Heart left ventricle (tissue), 16 donors: ENCODE data around the gene TSPAN32. TPM values are rescaled to one million over a fixed set of nuclear protein-coding genes. Genes with fewer than 3 reads are reported as not detected.

Experiments used
- ATAC-seq, 4 donors: fragments of 200-7000 bp; cut with Tn5 transposase; one replicate each; pipeline ENCODE4 v1.9.1; 2020 to 2022; ENCODE audit warnings: moderate library complexity in 4 of 4, mild to moderate bottlenecking in 3 of 4, moderate number of reproducible peaks in 1 of 4
- DNase-seq, 5 donors: peaks; one replicate each; pipeline ENCODE4 v3.0.0-alpha.2; 2020
- H3K27ac ChIP-seq, 12 donors: fragments of 200-600 bp; sonication (generic) in 4 of 12; one replicate each; pipeline versions ENCODE4 v1.5.0 to v1.8.0; 2016 to 2022; ENCODE audit warnings: mild to moderate bottlenecking in 2 of 12
- H3K27me3 ChIP-seq, 9 donors: fragments of 200-600 bp; sonication (generic) in 2 of 9; one replicate each; pipeline versions ENCODE4 v1.5.1 to v1.8.0; 2016 to 2022; ENCODE audit warnings: mild to moderate bottlenecking in 3 of 9
- H3K36me3 ChIP-seq, 9 donors: fragments of 200-600 bp; sonication (generic) in 2 of 9; one replicate each; pipeline versions ENCODE4 v1.5.0 to v1.8.0; 2018 to 2022; ENCODE audit warnings: mild to moderate bottlenecking in 2 of 9
- H3K4me1 ChIP-seq, 12 donors: fragments of 200-600 bp; sonication (generic) in 4 of 12; one replicate each; pipeline versions ENCODE4 v1.5.0 to v1.8.0; 2016 to 2022; ENCODE audit warnings: mild to moderate bottlenecking in 3 of 12
- H3K4me3 ChIP-seq, 12 donors: fragments of 200-600 bp; sonication (generic) in 4 of 12; one replicate each; pipeline versions ENCODE4 v1.5.0 to v1.8.0; 2017 to 2022; ENCODE audit warnings: mild to moderate bottlenecking in 9 of 12, moderate library complexity in 4 of 12
- H3K9me3 ChIP-seq, 12 donors: fragments of 200-600 bp; sonication (generic) in 4 of 12; one replicate each; pipeline versions ENCODE4 v1.5.0 to v1.8.0; 2016 to 2022; ENCODE audit warnings: mild to moderate bottlenecking in 1 of 12
- CTCF ChIP-seq, 12 donors: fragments of 200-600 bp; sonication (generic) in 4 of 12; IDR thresholded peaks; one replicate each; pipeline versions ENCODE4 v1.5.0 to v1.8.0; 2018 to 2022; ENCODE audit warnings: antibody characterized with exemption in 12 of 12, mild to moderate bottlenecking in 5 of 12
- POLR2A ChIP-seq, 2 donors: fragments of 450-650 bp; IDR thresholded peaks; one replicate each; pipeline ENCODE4 v1.6.1; 2017; ENCODE audit warnings: antibody characterized with exemption in 2 of 2, mild to moderate bottlenecking in 2 of 2, moderate library complexity in 2 of 2
- WGBS, 4 donors: extraction: QIAGEN DNeasy Blood & Tissue Kit in 2 of 4; methylation state at CpG; one replicate each; pipeline versions ENCODE4 v1.1.5 to v1.1.7; 2013 to 2018; 5-methylcytosine and 5-hydroxymethylcytosine counted together
- intact Hi-C, 10 donors: fragments of 100-400 bp; cut with DNase I; formaldehyde crosslinking; loops; one replicate each; pipeline versions ENCODE4 v1.11.1 to v1.14.2; 2022
- polyA plus RNA-seq, 2 donors: library from polyadenylated mRNA; stranded (reverse); fragments of 200-250 nt; gene quantifications; one replicate each; pipeline ENCODE4 v1.2.3, GENCODE V29; 2013
- total RNA-seq, 9 donors: library from RNA; depleted of rRNA in 2 of 9; stranded (reverse); fragments of >200 nt in 2 of 9; fragmentation: NEBNext Ultra II Directional in 3 of 9; extraction: Animal tissue kit (Norgen Biotek cat#: 25700) in 3 of 9; gene quantifications; one replicate each; pipeline versions ENCODE4 v1.1.0 to v1.2.4, GENCODE V29; 2016 to 2023
- donor health status: ischemic (EF 13 %, LVEDD 7.1; RV severe dilation, severe dysfunction).
- donor health status: healthy with polysubstance abuse.
- donor health status: DM: no; HTN: yes; CAD: no.
- donor health status: DM: no; HTN: no; CAD: no.
- donor health status: ischemic (EF 25% LVEDD 6.9; RV normal size, moderate dysfunction).
- donor health status: ischemic (EF 25% LVEDD 5.7; RV mildly dilated, moderate dysfunction).
- donor health status: healthy.
- donor health status: DM: yes; HTN: yes; CAD: no.
- donor health status: ischemic (EF 35%, LVEDD 5.7; RV mildly dilated, moderate dysfunction).
- donor health status: nonischemic (EF 11% LVEDD 7.7; RV severe dilation, severe dysfunction).
- donor health status: DM: yes; HTN: yes; CAD: no.
- donor health status: PGD.
- donor health status: ischemic (EF 29% LVEDD 5.4; RV normal size, mild dysfunction).
- donor health status: nonischemic (EF 23%, LVEDD 6.1; RV moderate dilation, normal function).

The TSPAN32 gene
- total and polyA plus RNA-seq, 11 donors = 3.5 to 29.5 (median 18.0) TPM

GRCh38 chr11:2365571-2366210, 63.9 kb downstream of the TSPAN32 start:
- Histone ChIP-seq H3K9me3 (no peaks in the 10 kb centered on the region), H3K4me3 (no peak overlapping the region), H3K27me3 (no peaks in the 10 kb centered on the region), H3K4me1 (peaks cover 0 to 27% (median 10%) of the 10 kb centered on the region in 12 donors), H3K27ac (no peak overlapping the region), H3K36me3 (no peaks in the 10 kb centered on the region)
- no peak for ATAC-seq
- intact Hi-C loops = loop anchor here in 4 of 10 donors (5.0 kb wide), 1 partner anchor 38 kb away; no protein-coding TSS in a partner anchor
- TF ChIP-seq POLR2A (IDR thresholded peaks at IDR 0.05) = no peak
- no peak for DNase-seq
- WGBS, 4 donors = 86 to 95% (median 87%) methylated on average over 15 to 16 of the region's 16 CpGs

GRCh38 chr11:2366276-2366675, 64.5 kb downstream of the TSPAN32 start:
- peak in 1 of 4 donors; percentile 32 for ATAC-seq
- 39 to 55% (median 46%) methylated on average over 11 of the region's 11 CpGs for WGBS, 4 donors
- Histone ChIP-seq H3K4me3 (no peak overlapping the region), H3K27ac (no peak overlapping the region), H3K9me3 (no peaks in the 10 kb centered on the region), H3K36me3 (no peaks in the 10 kb centered on the region), H3K27me3 (no peaks in the 10 kb centered on the region), H3K4me1 (peaks cover 0 to 27% (median 10%) of the 10 kb centered on the region in 12 donors)
- TF ChIP-seq POLR2A (IDR thresholded peaks at IDR 0.05) (no peak), CTCF (IDR thresholded peaks at IDR 0.05) (no peak)
- intact Hi-C loops = loop anchor here in 4 of 10 donors (5.0 kb wide), 1 partner anchor 39 kb away; no protein-coding TSS in a partner anchor
- peak in 2 of 5 donors; percentile 45 to 66 for DNase-seq

GRCh38 chr11:2366733-2367132, 64.9 kb downstream of the TSPAN32 start:
- no peak for DNase-seq

GRCh38 chr11:2367266-2368160, 65.7 kb downstream of the TSPAN32 start:
- Histone ChIP-seq H3K27me3 (no peaks in the 10 kb centered on the region), H3K36me3 (no peaks in the 10 kb centered on the region), H3K4me3 (no peak overlapping the region), H3K27ac (peak overlapping the region in 10 of 12 donors; percentile 11 to 70 (median 56)), H3K9me3 (no peaks in the 10 kb centered on the region), H3K4me1 (peaks cover 0 to 27% (median 10%) of the 10 kb centered on the region in 12 donors)
- ATAC-seq (peak in 3 of 4 donors; percentile 30 to 55 (median 35)), DNase-seq (no peak)
- 58 to 75% (median 65%) methylated on average over 17 of the region's 17 CpGs for WGBS, 4 donors
- no peak for TF ChIP-seq POLR2A (IDR thresholded peaks at IDR 0.05)
- intact Hi-C loops = loop anchor here in 4 of 10 donors (5.0 kb wide), 1 partner anchor 40 kb away; no protein-coding TSS in a partner anchor

More at GRCh38 chr11:2366733-2367132, 64.9 kb downstream of the TSPAN32 start:
- 75 to 86% (median 81%) methylated on average over 7 of the region's 7 CpGs for WGBS, 4 donors
- H3K27me3 ChIP-seq = no peaks in the 10 kb centered on the region
- no peaks in the 10 kb centered on the region for H3K36me3 ChIP-seq
- TF ChIP-seq CTCF (IDR thresholded peaks at IDR 0.05) = no peak
- TF ChIP-seq POLR2A (IDR thresholded peaks at IDR 0.05) = no peak
- H3K4me1 ChIP-seq = peaks cover 0 to 27% (median 10%) of the 10 kb centered on the region in 12 donors
- ATAC-seq = no peak
- no peaks in the 10 kb centered on the region for H3K9me3 ChIP-seq
- intact Hi-C loops = loop anchor here in 4 of 10 donors (5.0 kb wide), 1 partner anchor 39 kb away; no protein-coding TSS in a partner anchor
- no peak overlapping the region for H3K27ac ChIP-seq
- H3K4me3 ChIP-seq = no peak overlapping the region

Other genes with a start within 250 kb of the TSPAN32 start
- gene IGF2, start 162.6 kb upstream of the TSPAN32 start, total RNA-seq = 100 to 1,000 TPM in 5 of 9 donors, 10 to 100 TPM in 4; 61.9 to 175 (median 102) TPM
- 10 to 100 TPM; 48.9 to 56.3 TPM for gene IGF2, start 162.6 kb upstream of the TSPAN32 start, polyA plus RNA-seq
- gene INS, start 140.8 kb upstream of the TSPAN32 start, total RNA-seq = under 1 TPM in 1 of 9 donors, not detected in 8; 0.67 TPM
- gene INS, start 140.8 kb upstream of the TSPAN32 start, polyA plus RNA-seq = 1 to 10 TPM in 1 of 2 donors, not detected in 1; 1.8 TPM
- not detected for gene TH, start 130.2 kb upstream of the TSPAN32 start, total RNA-seq
- gene TH, start 130.2 kb upstream of the TSPAN32 start, polyA plus RNA-seq = under 1 TPM in 1 of 2 donors, not detected in 1; 0.08 TPM
- gene ASCL2, start 31.4 kb upstream of the TSPAN32 start, total RNA-seq = 1 to 10 TPM in 1 of 9 donors, under 1 TPM in 2, not detected in 6; 0.33 to 2.3 (median 0.54) TPM
- gene ASCL2, start 31.4 kb upstream of the TSPAN32 start, polyA plus RNA-seq = under 1 TPM in 1 of 2 donors, not detected in 1; 0.07 TPM
- gene C11orf21, start 95 bp upstream of the TSPAN32 start, total RNA-seq = 10 to 100 TPM in 8 of 9 donors, 1 to 10 TPM in 1; 4.8 to 41.2 (median 29.9) TPM
- 10 to 100 TPM in 1 of 2 donors, 1 to 10 TPM in 1; 5.1 to 34.6 TPM for gene C11orf21, start 95 bp upstream of the TSPAN32 start, polyA plus RNA-seq
- gene CD81, start 75.3 kb downstream of the TSPAN32 start, total RNA-seq = 100 to 1,000 TPM; 277 to 994 (median 568) TPM
- 100 to 1,000 TPM; 442 to 518 TPM for gene CD81, start 75.3 kb downstream of the TSPAN32 start, polyA plus RNA-seq
- gene TSSC4, start 98.7 kb downstream of the TSPAN32 start, total RNA-seq = 10 to 100 TPM; 23.4 to 45.2 (median 37.2) TPM
- 10 to 100 TPM; 34.6 to 75.9 TPM for gene TSSC4, start 98.7 kb downstream of the TSPAN32 start, polyA plus RNA-seq
- gene TRPM5, start 142.5 kb downstream of the TSPAN32 start, total RNA-seq = not detected
- gene TRPM5, start 142.5 kb downstream of the TSPAN32 start, polyA plus RNA-seq = not detected
- gene KCNQ1, start 143.0 kb downstream of the TSPAN32 start, total RNA-seq = 10 to 100 TPM; 18.6 to 42.4 (median 38.4) TPM
- 10 to 100 TPM; 24.7 to 31.4 TPM for gene KCNQ1, start 143.0 kb downstream of the TSPAN32 start, polyA plus RNA-seq